ENCODE measurements around the gene PTGFR. TPM values are rescaled to one million over a fixed set of nuclear protein-coding genes. Genes with fewer than 3 reads are reported as not detected.
A peak's percentile ranks its signal among the peaks of the same experiment; 100 is the strongest.

Gene PTGFR
- total RNA-seq = under 1 TPM; 0.34 to 0.46 TPM

- no peak within 1 kb of the TSS for H3K27ac ChIP-seq
- 1% methylated on average over 39 of the region's 42 CpGs for WGBS
- DNase-seq (ENCODE audit: low spot score) = no peak
- H3K4me1 ChIP-seq (replicated peaks) = no peaks in the 10 kb centered on the region
- intact Hi-C loops (cut with DNase I) = no loop called here
- no peaks in the 10 kb centered on the region for H3K36me3 ChIP-seq
- peak within 1 kb of the TSS; percentile 6 to 9 for H3K4me3 ChIP-seq
- peaks cover 8% of the 10 kb centered on the region for H3K27me3 ChIP-seq (replicated peaks; ENCODE audit: insufficient read depth)
- TF ChIP-seq CTCF (IDR thresholded peaks at IDR 0.05) (no peak), POLR2AphosphoS5 (IDR thresholded peaks at IDR 0.05) (no peak), POLR2A (IDR thresholded peaks at IDR 0.05) (no peak)
- H3K9me3 ChIP-seq = no peaks in the 10 kb centered on the region
Measured at GRCh38 chr1:78490861-78491450, at the start of gene PTGFR. TSS of gene PTGFR (plus strand) at chr1:78490974. CDS start at chr1:78492744, 1,770 bp downstream.

DNA sequence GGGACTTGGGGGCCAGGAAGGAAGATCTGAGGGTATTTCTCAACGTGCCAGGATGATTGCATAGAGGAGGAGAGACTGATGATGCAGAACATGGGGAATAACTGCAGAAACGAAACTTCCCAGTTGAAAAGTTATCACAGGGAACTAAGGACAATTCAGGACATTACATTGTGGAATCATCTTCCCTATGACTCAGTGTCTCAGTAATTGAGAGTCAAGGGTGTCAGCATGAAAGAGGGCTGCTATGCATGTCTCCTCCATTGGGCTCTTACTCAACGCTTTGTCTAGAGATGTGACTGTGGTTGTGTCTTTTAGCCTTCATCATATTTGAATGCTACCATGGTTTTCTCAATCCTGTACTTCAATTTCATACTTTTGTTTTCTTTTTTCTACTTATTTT, 48.9 kb upstream of the PTGFR start:
- WGBS = 65% methylated on average over 3 of the region's 3 CpGs
- no peak for DNase-seq (ENCODE audit: low spot score)
- intact Hi-C loops (cut with DNase I) = no loop called here
- Histone ChIP-seq H3K27me3 (replicated peaks; ENCODE audit: insufficient read depth) (no peaks in the 10 kb centered on the region), H3K9me3 (no peaks in the 10 kb centered on the region), H3K4me1 (replicated peaks) (no peaks in the 10 kb centered on the region), H3K4me3 (no peak overlapping the region), H3K27ac (no peak overlapping the region), H3K36me3 (no peaks in the 10 kb centered on the region)
- TF ChIP-seq POLR2AphosphoS5 (IDR thresholded peaks at IDR 0.05) (no peak), POLR2A (IDR thresholded peaks at IDR 0.05) (no peak)

DNA sequence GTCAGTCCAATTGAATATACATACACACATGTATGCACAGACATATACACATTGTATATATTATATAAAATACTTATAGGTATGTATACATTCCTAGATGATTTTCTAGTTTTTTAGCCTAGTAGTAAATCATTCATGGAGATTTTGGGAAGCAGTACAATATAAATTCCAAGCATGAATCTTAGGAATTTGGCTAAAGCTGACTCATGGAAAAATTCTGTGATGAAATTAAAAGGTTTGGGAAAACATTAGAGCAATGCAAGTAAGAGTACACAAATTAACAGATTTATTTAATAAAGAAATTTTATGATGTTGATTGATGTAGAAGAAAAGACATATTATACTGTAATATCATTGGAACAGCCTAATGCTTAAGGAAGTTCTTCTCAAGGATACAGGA, 43.7 kb upstream of the PTGFR start:
- no peaks in the 10 kb centered on the region for H3K4me1 ChIP-seq (replicated peaks)
- H3K4me3 ChIP-seq = no peak overlapping the region
- H3K27me3 ChIP-seq (replicated peaks; ENCODE audit: insufficient read depth) = no peaks in the 10 kb centered on the region
- no peak for DNase-seq (ENCODE audit: low spot score)
- intact Hi-C loops (cut with DNase I) = no loop called here
- no peak overlapping the region for H3K27ac ChIP-seq
- no peak for TF ChIP-seq POLR2A (IDR thresholded peaks at IDR 0.05)
- TF ChIP-seq POLR2AphosphoS5 (IDR thresholded peaks at IDR 0.05) = no peak
- TF ChIP-seq CTCF (IDR thresholded peaks at IDR 0.05) = no peak
- H3K36me3 ChIP-seq = no peaks in the 10 kb centered on the region
- H3K9me3 ChIP-seq = no peaks in the 10 kb centered on the region

DNA sequence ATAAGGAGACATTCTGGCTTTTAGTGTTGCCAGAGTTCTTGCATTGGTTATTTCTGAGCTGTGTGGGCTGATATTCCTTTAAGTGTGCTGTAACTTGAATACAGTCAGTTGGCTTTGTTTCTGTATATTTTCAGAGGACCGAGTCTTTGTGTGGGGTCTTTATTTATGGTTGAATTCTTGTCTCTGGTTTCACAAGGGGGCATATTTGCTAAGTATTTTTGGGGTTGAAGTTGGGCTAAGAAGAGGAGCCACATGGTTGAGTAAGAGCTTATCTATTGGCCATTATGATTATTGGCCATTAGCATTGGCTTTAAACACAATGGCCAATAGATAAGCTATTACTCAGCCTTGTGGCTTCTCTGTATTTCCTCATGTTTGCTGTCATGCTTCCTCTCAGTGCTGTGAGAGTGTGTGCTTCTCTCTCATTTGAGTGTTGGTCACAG, 26.3 kb upstream of the PTGFR start:
- H3K27ac ChIP-seq = no peak overlapping the region
- TF ChIP-seq POLR2AphosphoS5 (IDR thresholded peaks at IDR 0.05) = no peak
- no peak for TF ChIP-seq POLR2A (IDR thresholded peaks at IDR 0.05)
- TF ChIP-seq CTCF (IDR thresholded peaks at IDR 0.05) = no peak
- no peaks in the 10 kb centered on the region for H3K9me3 ChIP-seq
- intact Hi-C loops (cut with DNase I) = no loop called here
- no peaks in the 10 kb centered on the region for H3K36me3 ChIP-seq
- 61% methylated on average over 1 of the region's 1 CpG for WGBS
- H3K27me3 ChIP-seq (replicated peaks; ENCODE audit: insufficient read depth) = no peaks in the 10 kb centered on the region
- DNase-seq (ENCODE audit: low spot score) = no peak
- H3K4me1 ChIP-seq (replicated peaks) = no peaks in the 10 kb centered on the region
- no peak overlapping the region for H3K4me3 ChIP-seq

DNA sequence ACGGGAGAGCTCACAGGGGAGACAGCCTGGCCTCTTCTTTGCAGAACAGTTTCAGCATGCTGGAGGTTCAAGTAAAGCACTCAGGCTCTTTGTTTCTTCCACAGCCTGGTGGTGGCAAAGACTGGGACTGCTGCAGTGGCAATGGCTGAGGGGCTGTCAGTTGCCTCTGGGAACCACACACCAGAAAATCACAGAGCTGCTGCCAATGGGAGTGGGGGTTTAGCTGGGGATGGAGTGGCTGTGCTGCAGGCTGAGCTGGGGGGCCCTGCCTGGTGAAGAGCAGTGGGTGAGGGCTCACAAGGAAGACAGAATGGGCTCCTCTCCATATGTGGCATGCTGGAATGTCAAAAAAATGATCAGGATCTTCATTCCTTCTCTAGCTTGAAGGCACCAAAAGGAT, 25.6 kb upstream of the PTGFR start:
- intact Hi-C loops (cut with DNase I) = no loop called here
- H3K27ac ChIP-seq = no peak overlapping the region
- DNase-seq (ENCODE audit: low spot score) = no peak
- TF ChIP-seq CTCF (IDR thresholded peaks at IDR 0.05) = no peak
- TF ChIP-seq POLR2AphosphoS5 (IDR thresholded peaks at IDR 0.05) = no peak
- no peak for TF ChIP-seq POLR2A (IDR thresholded peaks at IDR 0.05)
- H3K27me3 ChIP-seq (replicated peaks; ENCODE audit: insufficient read depth) = no peaks in the 10 kb centered on the region
- WGBS = 38% methylated on average over 1 of the region's 1 CpG
- H3K9me3 ChIP-seq = no peaks in the 10 kb centered on the region
- H3K36me3 ChIP-seq = no peaks in the 10 kb centered on the region
- no peaks in the 10 kb centered on the region for H3K4me1 ChIP-seq (replicated peaks)
- no peak overlapping the region for H3K4me3 ChIP-seq

Measured in prostate gland (tissue), 2 donors.